GM12878 (cell line): ENCODE data around the gene EPHA7. TPM values are rescaled to one million over a fixed set of nuclear protein-coding genes. Genes with fewer than 3 reads are reported as not detected.

Experiments used
- ATAC-seq: fragments of 200-7000 bp; cut with Tn5 transposase; 3 replicates; pipeline ENCODE4 v1.9.1; 2020; ENCODE audit warnings: mild to moderate bottlenecking, moderate library complexity
- BruUV-seq: library from RNA; stranded (reverse); fragments of 400-500 nt; replicated peaks from 2 replicates; lab custom pipeline; 2021; lab: Mats Ljungman, UMichigan
- CTCF ChIA-PET: fragments of 300-600 bp; sonication (Branson Sonifier 250); formaldehyde crosslinking; extraction: SDS; loops from one replicate; lab custom pipeline; 2021; ENCODE audit warnings: inconsistent platforms; lab: Yijun Ruan, JAX
- POLR2A ChIA-PET: fragments of 350-600 bp; formaldehyde crosslinking; extraction: SDS; loops from one replicate; lab custom pipeline; 2021; ENCODE audit warnings: inconsistent platforms; lab: Charles Lee
- RAD21 ChIA-PET: fragments of 300-600 bp; sonication (Branson Sonifier 250); formaldehyde crosslinking; loops from one replicate; lab custom pipeline; 2023; ENCODE audit warnings: antibody characterized with exemption; ENCODE audit not compliant: unreplicated experiment; lab: Charles Lee
- SMC1A ChIA-PET: fragments of 300-600 bp; sonication (Branson Sonifier 250); formaldehyde crosslinking; loops from one replicate; lab custom pipeline; 2023; ENCODE audit not compliant: unreplicated experiment, uncharacterized antibody; lab: Charles Lee
- DNase-seq: peaks from one replicate; pipeline ENCODE4 v3.0.0-alpha.2; 2011; ENCODE audit warnings: low read depth, low spot score
- FAIRE-seq: peaks from 3 replicates; lab custom pipeline; 2011; peaks lifted over from hg19 to GRCh38; lab: Jason Lieb, UNC
- H2AFZ ChIP-seq: 2 replicates; pipeline ENCODE4 v1.6.0; 2011; ENCODE audit warnings: low read depth, low read length, control low read depth; ENCODE audit not compliant: control insufficient read depth
- H3K27ac ChIP-seq: 2 replicates; pipeline ENCODE4 v1.5.1; 2011; ENCODE audit warnings: control low read depth; ENCODE audit not compliant: control insufficient read depth, insufficient read depth
- H3K27me3 ChIP-seq, 2 experiments: replicated peaks in 1 of 2; 2 replicates each; pipeline versions ENCODE4 v1.6.0 to v1.6.1; 2011; ENCODE audit warnings: low read length in 1 of 2; ENCODE audit not compliant: control insufficient read depth in 2 of 2, insufficient read depth in 2 of 2
- H3K36me3 ChIP-seq, 2 experiments: 2 replicates each; pipeline ENCODE4 v1.5.1; 2011; ENCODE audit warnings: low read length in 1 of 2; ENCODE audit not compliant: control insufficient read depth in 2 of 2, insufficient read depth in 2 of 2
- H3K4me1 ChIP-seq: 2 replicates; pipeline ENCODE4 v1.6.1; 2011; ENCODE audit warnings: mild to moderate bottlenecking, low read length, moderate library complexity, mixed read lengths; ENCODE audit not compliant: control insufficient read depth, insufficient read depth
- H3K4me2 ChIP-seq: 2 replicates; pipeline ENCODE4 v1.6.0; 2011; ENCODE audit warnings: control low read depth; ENCODE audit not compliant: control insufficient read depth, insufficient read depth
- H3K4me3 ChIP-seq: fragments of 200-600 bp; sonication (generic); 2 replicates; pipeline ENCODE4 v1.5.1; 2016
- H3K79me2 ChIP-seq: 2 replicates; pipeline ENCODE4 v1.6.0; 2011; ENCODE audit warnings: low read length; ENCODE audit not compliant: control insufficient read depth, insufficient read depth
- H3K9ac ChIP-seq: 2 replicates; pipeline ENCODE4 v1.8.0; 2011; ENCODE audit warnings: low read length, control low read depth, mixed read lengths; ENCODE audit not compliant: control insufficient read depth, insufficient read depth
- H3K9me3 ChIP-seq: replicated peaks from 3 replicates; pipeline ENCODE4 v1.5.1; 2011; ENCODE audit warnings: mild to moderate bottlenecking, low read length; ENCODE audit not compliant: control insufficient read depth, insufficient read depth
- H4K20me1 ChIP-seq: 2 replicates; pipeline ENCODE4 v1.6.0; 2011; ENCODE audit not compliant: control insufficient read depth, insufficient read depth
- EZH2 ChIP-seq: IDR thresholded peaks from 2 replicates; pipeline ENCODE4 v1.6.1; 2012; ENCODE audit warnings: low read depth, mild to moderate bottlenecking, control low read depth, inconsistent platforms, low read length, borderline replicate concordance; ENCODE audit not compliant: control insufficient read depth
- JUND ChIP-seq: IDR thresholded peaks from 2 replicates; pipeline ENCODE4 v1.6.1; 2012; ENCODE audit warnings: low read depth, mild to moderate bottlenecking, low read length, improper control_type of control experiment, moderate library complexity
- KDM1A ChIP-seq: fragments of 200-600 bp; sonication (generic); IDR thresholded peaks from 2 replicates; pipeline ENCODE4 v1.6.1; 2016; ENCODE audit warnings: borderline replicate concordance
- MYC ChIP-seq: IDR thresholded peaks from 2 replicates; pipeline ENCODE4 v1.6.1; 2011; ENCODE audit warnings: mild to moderate bottlenecking, low read length, moderate library complexity, inconsistent platforms; ENCODE audit not compliant: insufficient read depth, insufficient replicate concordance, insufficient read length, severe bottlenecking
- ZBTB11 ChIP-seq: fragments of 450-650 bp; formaldehyde crosslinking; IDR thresholded peaks from 2 replicates; pipeline ENCODE4 v1.5.0; 2022; ENCODE audit warnings: mild to moderate bottlenecking, missing genetic modification characterization
- WGBS: methylation state at CpG from one replicate; pipeline ENCODE4 v1.1.6; 2016; ENCODE audit warnings: low lambda C conversion rate; ENCODE audit not compliant: insufficient replicate concordance, insufficient coverage; ENCODE audit errors: missing lambda C conversion rate; 5-methylcytosine and 5-hydroxymethylcytosine counted together
- in situ Hi-C: fragments of 300-500 bp; cut with MboI; formaldehyde crosslinking; loops from 9 replicates; pipeline ENCODE4 v1.14.3; 2018; ENCODE audit warnings: mixed read lengths
- intact Hi-C: fragments of 100-400 bp; cut with micrococcal nuclease; formaldehyde crosslinking; loops from one replicate; pipeline ENCODE4 v1.14.2; 2022; ENCODE audit not compliant: unreplicated experiment
- polyA plus RNA-seq, 11 experiments: library from polyadenylated mRNA; depleted of rRNA in 4 of 11; unstranded in 6 of 11; stranded (reverse) in 5 of 11; fragments of >200 nt; fragmentation: Nextera tagmentation in 4 of 11; fragmentation: Illumina TruSeq in 1 of 11; extraction: Ambion mirVana in 4 of 11; extraction: Trizol in 1 of 11; gene quantifications; 1 replicate in 1 of 11; 2 replicates in 10 of 11; pipeline versions ENCODE4 v1.2.1 to v1.2.3, GENCODE V29; 2011 to 2016; ENCODE audit warnings: inconsistent platforms in 2 of 11, missing spikeins in 2 of 11, low read depth in 1 of 11
- total RNA-seq, 4 experiments: library from RNA; depleted of rRNA in 3 of 4; stranded (reverse); fragments of >200 nt in 3 of 4; fragmentation: Illumina TruSeq in 1 of 4; extraction: Trizol in 1 of 4; gene quantifications; 2 replicates each; pipeline versions ENCODE4 v1.2.1 to v1.2.3, GENCODE V29; 2013 to 2021

EPHA7 gene
- total and polyA plus RNA-seq, 10 of the 15 experiments (the other 5 are each of a cell fraction or from before 2014, with no cell fraction given) = not detected

- H3K79me2 ChIP-seq = no peaks in the 10 kb centered on the region
- H3K27ac ChIP-seq = no peak overlapping the region
- ChIA-PET RAD21 (no interaction called here), SMC1A (no interaction called here), POLR2A (no interaction called here), CTCF (no interaction called here)
- FAIRE-seq (no peak), ATAC-seq (no peak), DNase-seq (no peak)
- in situ Hi-C loops = no loop called here
- H3K4me1 ChIP-seq = no peaks in the 10 kb centered on the region
- no peak for TF ChIP-seq ZBTB11
- TF ChIP-seq KDM1A = no peak
- TF ChIP-seq JUND = no peak
- TF ChIP-seq MYC = no peak
- no peak for TF ChIP-seq EZH2
- no peaks in the 10 kb centered on the region for H3K27me3 ChIP-seq
- no peak overlapping the region for H3K4me2 ChIP-seq
- WGBS = 0% methylated on average over 1 of the region's 1 CpG
- no peaks in the 10 kb centered on the region for H4K20me1 ChIP-seq
- H3K9ac ChIP-seq = no peak overlapping the region
- no TSS peak for BruUV-seq
- no peaks in the 10 kb centered on the region for H3K9me3 ChIP-seq
- no peaks in the 10 kb centered on the region for H3K36me3 ChIP-seq
- intact Hi-C loops = no loop called here
- H2AFZ ChIP-seq = no peak overlapping the region
- no peak overlapping the region for H3K4me3 ChIP-seq
Measured at GRCh38 chr6:93323630-93324029, 95.7 kb downstream of the EPHA7 start.
